ENCODE measurements around the gene GFOD1. TPM values are rescaled to one million over a fixed set of nuclear protein-coding genes. Genes with fewer than 3 reads are reported as not detected.

Gene GFOD1
- polyA plus RNA-seq, 3 donors, result 1.5 to 1.9 (median 1.5) TPM

- DNase-seq (ENCODE audit: low read depth in 3 of 3, low spot score in 2 of 3), result no peak
Observed at GRCh38 chr6:13362412-13362811, 125.0 kb downstream of the GFOD1 start.

GRCh38 chr6:13360671-13361540 is 126.5 kb downstream of the GFOD1 start:
- no peak for DNase-seq (ENCODE audit: low read depth in 3 of 3, low spot score in 2 of 3)

- no peak for DNase-seq (ENCODE audit: low read depth in 3 of 3, low spot score in 2 of 3)
Observed at GRCh38 chr6:13359287-13359686, 128.1 kb downstream of the GFOD1 start.

GRCh38 chr6:13358511-13358910 is 128.9 kb downstream of the GFOD1 start:
- DNase-seq (ENCODE audit: low read depth in 3 of 3, low spot score in 2 of 3), result no peak

GRCh38 chr6:13357551-13358075 is 129.8 kb downstream of the GFOD1 start:
- no peak for DNase-seq (ENCODE audit: low read depth in 3 of 3, low spot score in 2 of 3)

- no peak for DNase-seq (ENCODE audit: low read depth in 3 of 3, low spot score in 2 of 3)
Observed at GRCh38 chr6:13355999-13356785, 131.2 kb downstream of the GFOD1 start.

- no peak for DNase-seq (ENCODE audit: low read depth in 3 of 3, low spot score in 2 of 3)
Observed at GRCh38 chr6:13355043-13355945, 132.1 kb downstream of the GFOD1 start.

- no peak for DNase-seq (ENCODE audit: low read depth in 3 of 3, low spot score in 2 of 3)
Observed at GRCh38 chr6:13354331-13355042, 132.9 kb downstream of the GFOD1 start.

GRCh38 chr6:13352165-13352564 is 135.2 kb downstream of the GFOD1 start:
- DNase-seq (ENCODE audit: low read depth in 3 of 3, low spot score in 2 of 3), result no peak

GRCh38 chr6:13351271-13351670 is 136.1 kb downstream of the GFOD1 start:
- DNase-seq (ENCODE audit: low read depth in 3 of 3, low spot score in 2 of 3), result no peak

- no peak for DNase-seq (ENCODE audit: low read depth in 3 of 3, low spot score in 2 of 3)
Observed at GRCh38 chr6:13349811-13350506, 137.4 kb downstream of the GFOD1 start.

GRCh38 chr6:13348334-13349113 is 138.9 kb downstream of the GFOD1 start:
- no peak for DNase-seq (ENCODE audit: low read depth in 3 of 3, low spot score in 2 of 3)

- DNase-seq (ENCODE audit: low read depth in 3 of 3, low spot score in 2 of 3), result no peak
Observed at GRCh38 chr6:13346245-13346644, 141.2 kb downstream of the GFOD1 start.

GRCh38 chr6:13342414-13343019 is 144.9 kb downstream of the GFOD1 start:
- no peak for DNase-seq (ENCODE audit: low read depth in 3 of 3, low spot score in 2 of 3)

- no peak for DNase-seq (ENCODE audit: low read depth in 3 of 3, low spot score in 2 of 3)
Observed at GRCh38 chr6:13339863-13340630, 147.4 kb downstream of the GFOD1 start.

- DNase-seq (ENCODE audit: low read depth in 3 of 3, low spot score in 2 of 3), result no peak
Observed at GRCh38 chr6:13338038-13338437, 149.4 kb downstream of the GFOD1 start.

- DNase-seq (ENCODE audit: low read depth in 3 of 3, low spot score in 2 of 3), result peak in 2 of 3 donors; percentile 63 to 65
Observed at GRCh38 chr6:13336553-13336952, 150.8 kb downstream of the GFOD1 start.
